H1 (cell line): Measurements from ENCODE around the gene PAQR7. TPM values are rescaled to one million over a fixed set of nuclear protein-coding genes. Genes with fewer than 3 reads are reported as not detected.

ENCODE experiments used
- CTCF ChIA-PET: fragments of 300-600 bp; sonication (Branson Sonifier 250); formaldehyde crosslinking; loops from one replicate; lab custom pipeline; 2021; ENCODE audit not compliant: partially characterized antibody; lab: Charles Lee
- POLR2A ChIA-PET: fragments of 300-600 bp; sonication (Branson Sonifier 250); formaldehyde crosslinking; loops from one replicate; lab custom pipeline; 2021; ENCODE audit warnings: inconsistent platforms; ENCODE audit not compliant: partially characterized antibody; lab: Charles Lee
- DNase-seq, 2 experiments: peaks; one replicate each; pipeline versions ENCODE4 v3.0.0 to v3.0.0-alpha.2; 2010 to 2022; ENCODE audit warnings: low spot score in 2 of 2, low read depth in 1 of 2, mixed read lengths in 1 of 2
- FAIRE-seq: peaks from 2 replicates; lab custom pipeline; 2011; peaks lifted over from hg19 to GRCh38; lab: Jason Lieb, UNC
- H2AFZ ChIP-seq: 2 replicates; pipeline ENCODE4 v1.8.1; 2012; ENCODE audit warnings: low read length, inconsistent platforms
- H2AK5ac ChIP-seq: 2 replicates; pipeline ENCODE4 v1.6.1; 2013; ENCODE audit warnings: low read depth, low read length
- H2BK120ac ChIP-seq: replicated peaks from 2 replicates; pipeline ENCODE3; 2013; ENCODE audit warnings: low read depth, low read length, inconsistent platforms
- H2BK12ac ChIP-seq: 2 replicates; pipeline ENCODE4 v1.6.1; 2013; ENCODE audit warnings: low read depth, low read length
- H2BK15ac ChIP-seq: 2 replicates; pipeline ENCODE4 v1.6.1; 2013; ENCODE audit warnings: low read length
- H2BK20ac ChIP-seq: 2 replicates; pipeline ENCODE4 v1.6.1; 2013; ENCODE audit warnings: low read length
- H2BK5ac ChIP-seq: 2 replicates; pipeline ENCODE4 v1.6.1; 2013; ENCODE audit warnings: low read depth, low read length
- H3K14ac ChIP-seq: 2 replicates; pipeline ENCODE4 v1.6.1; 2013; ENCODE audit warnings: inconsistent platforms; ENCODE audit not compliant: insufficient read length
- H3K18ac ChIP-seq: 2 replicates; pipeline ENCODE4 v1.6.1; 2013; ENCODE audit warnings: low read length; ENCODE audit errors: extremely low read depth
- H3K23ac ChIP-seq: 2 replicates; pipeline ENCODE4 v1.6.1; 2013; ENCODE audit warnings: inconsistent platforms; ENCODE audit not compliant: insufficient read length
- H3K23me2 ChIP-seq: 2 replicates; pipeline ENCODE4 v1.6.1; 2013; ENCODE audit warnings: low read depth, low read length
- H3K27ac ChIP-seq: 2 replicates; pipeline ENCODE4 v1.6.1; 2011; ENCODE audit warnings: low read depth, low read length, inconsistent platforms
- H3K27me3 ChIP-seq, 4 experiments: replicated peaks in 1 of 4; 1 replicate in 1 of 4; 2 replicates in 3 of 4; pipeline versions ENCODE4 v1.6.1 to v1.8.1; 2011 to 2013; ENCODE audit warnings: low read length in 3 of 4, mild to moderate bottlenecking in 3 of 4, inconsistent platforms in 2 of 4, mixed read lengths in 2 of 4, moderate library complexity in 1 of 4; ENCODE audit not compliant: control insufficient read depth in 3 of 4, insufficient read depth in 3 of 4; ENCODE audit errors: extremely low read depth in 1 of 4
- H3K36me3 ChIP-seq, 4 experiments: 2 replicates each; pipeline versions ENCODE4 v1.6.1 to v1.8.1; 2011 to 2013; ENCODE audit warnings: mild to moderate bottlenecking in 4 of 4, low read length in 3 of 4, moderate library complexity in 2 of 4, control low read depth in 1 of 4, inconsistent platforms in 1 of 4; ENCODE audit not compliant: insufficient read depth in 4 of 4, control insufficient read depth in 2 of 4
- H3K4ac ChIP-seq: replicated peaks from 2 replicates; pipeline ENCODE3; 2013; ENCODE audit warnings: low read length, low read depth, mixed read lengths, inconsistent platforms; ENCODE audit not compliant: insufficient read length
- H3K4me1 ChIP-seq, 4 experiments: replicated peaks in 1 of 4; 1 replicate in 1 of 4; 2 replicates in 3 of 4; pipeline versions ENCODE4 v1.6.1 to v1.8.1; 2011 to 2013; ENCODE audit warnings: low read length in 3 of 4, inconsistent platforms in 2 of 4, mixed read lengths in 1 of 4; ENCODE audit not compliant: insufficient read depth in 4 of 4, control insufficient read depth in 3 of 4
- H3K4me2 ChIP-seq, 2 experiments: 2 replicates each; pipeline versions ENCODE4 v1.6.1 to v1.8.1; 2011 to 2013; ENCODE audit warnings: low read depth in 2 of 2, low read length in 2 of 2, control low read depth in 1 of 2, inconsistent platforms in 1 of 2, mild to moderate bottlenecking in 1 of 2; ENCODE audit not compliant: insufficient read depth in 1 of 2
- H3K4me3 ChIP-seq, 4 experiments: fragments of 200-600, 300-600 bp in 1 of 4; sonication (generic), shearing (Covaris generic), sonication (Bioruptor Twin) in 1 of 4; 2 replicates each; pipeline versions ENCODE4 v1.5.1 to v1.8.1; 2011 to 2016; ENCODE audit warnings: low read length in 4 of 4, low read depth in 3 of 4, control low read depth in 2 of 4, inconsistent platforms in 2 of 4, mild to moderate bottlenecking in 2 of 4, mixed read lengths in 1 of 4, moderate library complexity in 1 of 4; ENCODE audit not compliant: insufficient read depth in 2 of 4; ENCODE audit errors: extremely low read depth in 1 of 4
- H3K56ac ChIP-seq: replicated peaks from 2 replicates; pipeline ENCODE3; 2013; ENCODE audit warnings: low read depth, mild to moderate bottlenecking, mixed read lengths, low read length, inconsistent platforms; ENCODE audit not compliant: insufficient read length
- H3K79me1 ChIP-seq: 2 replicates; pipeline ENCODE4 v1.6.1; 2013; ENCODE audit warnings: low read depth, low read length, control low read depth
- H3K79me2 ChIP-seq, 2 experiments: 2 replicates each; pipeline versions ENCODE4 v1.6.1 to v1.8.1; 2012 to 2013; ENCODE audit warnings: low read length in 2 of 2, mild to moderate bottlenecking in 2 of 2, inconsistent platforms in 1 of 2; ENCODE audit not compliant: insufficient read depth in 2 of 2, control insufficient read depth in 1 of 2
- H3K9ac ChIP-seq, 4 experiments: replicated peaks in 1 of 4; 1 replicate in 1 of 4; 2 replicates in 3 of 4; pipeline versions ENCODE4 v1.6.1 to v1.8.1; 2011 to 2013; ENCODE audit warnings: low read depth in 3 of 4, low read length in 3 of 4, control low read depth in 2 of 4, mild to moderate bottlenecking in 2 of 4, moderate library complexity in 2 of 4, inconsistent platforms in 1 of 4; ENCODE audit errors: extremely low read depth in 1 of 4
- H3K9me3 ChIP-seq, 2 experiments: 2 replicates each; pipeline versions ENCODE4 v1.6.1 to v1.8.1; 2012 to 2013; ENCODE audit warnings: mild to moderate bottlenecking in 2 of 2, moderate library complexity in 2 of 2, control low read depth in 1 of 2, inconsistent platforms in 1 of 2, low read depth in 1 of 2, low read length in 1 of 2, mixed read lengths in 1 of 2; ENCODE audit not compliant: insufficient read depth in 2 of 2
- H4K20me1 ChIP-seq, 2 experiments: replicated peaks in 1 of 2; 2 replicates each; pipeline versions ENCODE3 to v1.8.1; 2011 to 2013; ENCODE audit warnings: inconsistent platforms in 2 of 2, low read length in 2 of 2, mild to moderate bottlenecking in 1 of 2; ENCODE audit not compliant: insufficient read depth in 2 of 2, control insufficient read depth in 1 of 2
- H4K5ac ChIP-seq: 2 replicates; pipeline ENCODE4 v1.6.1; 2013; ENCODE audit warnings: low read length, low read depth, mixed read lengths, inconsistent platforms; ENCODE audit not compliant: insufficient read length
- H4K8ac ChIP-seq: 2 replicates; pipeline ENCODE4 v1.8.0; 2013; ENCODE audit warnings: mild to moderate bottlenecking, moderate library complexity, low read length, inconsistent platforms; ENCODE audit not compliant: insufficient read depth; ENCODE audit errors: extremely low read depth
- H4K91ac ChIP-seq: replicated peaks from 2 replicates; pipeline ENCODE3; 2013; ENCODE audit warnings: low read length, mixed read lengths, inconsistent platforms; ENCODE audit not compliant: insufficient read length
- EZH2 ChIP-seq: fragments of 200-600 bp; sonication (generic); IDR thresholded peaks from 2 replicates; pipeline ENCODE4 v1.7.1; 2012; ENCODE audit warnings: low read depth, mild to moderate bottlenecking, moderate library complexity, low read length, inconsistent platforms; ENCODE audit not compliant: severe bottlenecking
- HDAC6 ChIP-seq: IDR thresholded peaks from one replicate; pipeline ENCODE4 v1.7.1; 2012; ENCODE audit warnings: low read depth, mild to moderate bottlenecking, inconsistent platforms, low read length, moderate library complexity
- POLR2A ChIP-seq, 2 experiments: IDR thresholded peaks; 1 replicate in 1 of 2; 2 replicates in 1 of 2; pipeline ENCODE4 v1.6.1; 2011; ENCODE audit warnings: low read depth in 2 of 2, low read length in 2 of 2, mild to moderate bottlenecking in 2 of 2; ENCODE audit errors: control extremely low read depth in 1 of 2
- WGBS, 2 experiments: shearing (Covaris generic) in 1 of 2; methylation state at CpG; one replicate each; pipeline versions ENCODE4 v1.1.6 to v1.1.7; 2013 to 2015; ENCODE audit warnings: low lambda C conversion rate in 2 of 2, mixed read lengths in 2 of 2, inconsistent platforms in 1 of 2, low coverage in 1 of 2, missing lambda C conversion rate in 1 of 2; ENCODE audit not compliant: insufficient replicate concordance in 2 of 2, insufficient coverage in 1 of 2, insufficient read length in 1 of 2; ENCODE audit errors: extremely low coverage in 1 of 2, missing lambda C conversion rate in 1 of 2; 5-methylcytosine and 5-hydroxymethylcytosine counted together
- polyA plus RNA-seq, 7 experiments: library from polyadenylated mRNA; depleted of rRNA in 3 of 7; stranded (reverse) in 5 of 7; unstranded in 2 of 7; fragments of >200 nt in 5 of 7; fragments of 200-250 nt in 2 of 7; gene quantifications; 1 replicate in 5 of 7; 2 replicates in 1 of 7; 4 replicates in 1 of 7; pipeline versions ENCODE4 v1.2.1 to v1.2.3, GENCODE V29; 2011 to 2013; ENCODE audit warnings: missing spikeins in 2 of 7, mixed read lengths in 2 of 7
- total RNA-seq: library from RNA; stranded (reverse); fragmentation: NEBNext Ultra II Directional; extraction: Animal tissue kit (Norgen Biotek cat#: 25700); gene quantifications from 2 replicates; pipeline ENCODE4 v1.2.1, GENCODE V29; 2021

Gene PAQR7
- total and polyA plus RNA-seq, 2 of the 8 experiments (the other 6 are each of a cell fraction or from before 2014, with no cell fraction given), result 7.3 to 7.4 TPM

- Histone ChIP-seq H3K4me1 (peaks cover 12 to 25% (median 15%) of the 10 kb centered on the region in 4 experiments), H3K56ac (no peak overlapping the region), H2AFZ (no peak overlapping the region), H3K27me3 (peaks cover 0 to 6% (median 2%) of the 10 kb centered on the region in 4 experiments; a peak in 4 of 7 replicates), H2BK20ac (no peak overlapping the region), H3K14ac (no peak overlapping the region), H4K20me1 (peaks cover 11 to 13% of the 10 kb centered on the region in 2 experiments), H3K9ac (no peak overlapping the region), H3K36me3 (no peaks in the 10 kb centered on the region), H2BK15ac (no peak overlapping the region), H3K4me3 (peak overlapping the region in 2 of 4 experiments; percentile 75 to 80; a peak in 2 of 8 replicates), H4K8ac (no peak overlapping the region), H3K27ac (no peak overlapping the region), H4K91ac (no peak overlapping the region), H3K9me3 (no peaks in the 10 kb centered on the region), H3K79me2 (peaks cover 0 to 3% of the 10 kb centered on the region in 2 experiments; a peak in 1 of 4 replicates), H3K18ac (no peak overlapping the region), H2BK12ac (no peak overlapping the region), H2BK120ac (no peak overlapping the region), H3K23ac (no peak overlapping the region), H3K23me2 (peaks cover 12% of the 10 kb centered on the region), H3K4me2 (peak overlapping the region; percentile 90 to 93; a peak in 2 of 4 replicates), H3K4ac (no peak overlapping the region), H3K79me1 (peaks cover 8% of the 10 kb centered on the region; the same call in 1 of the 2 replicates), H4K5ac (no peak overlapping the region), H2BK5ac (no peak overlapping the region), H2AK5ac (no peak overlapping the region)
- TF ChIP-seq POLR2A (IDR thresholded peaks at IDR 0.05; ENCODE audit: control extremely low read depth in 1 of 2, low read depth in 2 of 2, low read length in 2 of 2) (peak in 1 of 2 experiments; percentile 42; a peak in 1 of 3 replicates), EZH2 (no peak), HDAC6 (no peak)
- WGBS, 2 experiments, result 86% methylated on average over 5 of the region's 5 CpGs; no CpG with 5 or more reads in 1 of the 2 experiments
- ChIA-PET POLR2A (interaction anchor here (1.1 to 5.5 kb wide), 7 partner anchors 12 to 208 kb away, joined by 3 to 32 read pairs (median 3); partner anchors contain the start of gene PAQR7), CTCF (interaction anchor here (0.6 to 2.7 kb wide), 9 partner anchors 10 to 768 kb away, joined by 3 to 11 read pairs (median 3); partner anchors contain the start of gene PAFAH2)
- FAIRE-seq, result no peak
- DNase-seq, result no peak
Observed at GRCh38 chr1:25821630-25822091, 53.8 kb downstream of the PAQR7 start.
